Endothelial cell of umbilical vein (primary cell): ENCODE measurements around the gene ERFL. TPM values are rescaled to one million over a fixed set of nuclear protein-coding genes. Genes with fewer than 3 reads are reported as not detected.

Experiments
- BruUV-seq: library from RNA; stranded (reverse); fragments of 400-500 nt; replicated peaks from 2 replicates; lab custom pipeline; 2021; lab: Mats Ljungman, UMichigan
- CTCF ChIA-PET: fragments of 300-600, 350-600 bp; sonication (Branson Sonifier 250); formaldehyde crosslinking; loops from one replicate; lab custom pipeline; 2021; ENCODE audit warnings: antibody characterized with exemption, inconsistent platforms; lab: Charles Lee
- POLR2A ChIA-PET: fragments of 300-600, 350-600 bp; sonication (Branson Sonifier 250); formaldehyde crosslinking; loops from one replicate; lab custom pipeline; 2021; ENCODE audit warnings: antibody characterized with exemption, inconsistent platforms; lab: Charles Lee
- DNase-seq: peaks from one replicate; pipeline ENCODE4 v3.0.0-alpha.2; 2011; ENCODE audit warnings: low read depth, low spot score
- FAIRE-seq: peaks from 2 replicates; lab custom pipeline; 2011; peaks lifted over from hg19 to GRCh38; lab: Jason Lieb, UNC
- H2AFZ ChIP-seq: 2 replicates; pipeline ENCODE4 v1.6.0; 2012; ENCODE audit warnings: low read depth, low read length, control low read depth, inconsistent platforms
- H3K27ac ChIP-seq: 2 replicates; pipeline ENCODE4 v1.5.1; 2011; ENCODE audit warnings: low read depth, mild to moderate bottlenecking, control low read depth, low read length, moderate library complexity; ENCODE audit not compliant: insufficient read depth
- H3K27me3 ChIP-seq, 2 experiments: 2 replicates each; pipeline versions ENCODE4 v1.6.0 to v1.6.1; 2011; ENCODE audit warnings: low read length in 2 of 2, mixed read lengths in 1 of 2; ENCODE audit not compliant: control insufficient read depth in 2 of 2, insufficient read depth in 2 of 2
- H3K36me3 ChIP-seq, 2 experiments: 2 replicates in 1 of 2; 3 replicates in 1 of 2; pipeline ENCODE4 v1.5.1; 2011; ENCODE audit warnings: low read length in 2 of 2, mild to moderate bottlenecking in 1 of 2, moderate library complexity in 1 of 2; ENCODE audit not compliant: control insufficient read depth in 2 of 2, insufficient read depth in 2 of 2; ENCODE audit errors: extremely low read depth in 1 of 2
- H3K4me1 ChIP-seq: 3 replicates; pipeline ENCODE4 v1.5.1; 2011; ENCODE audit warnings: mild to moderate bottlenecking, low read length; ENCODE audit not compliant: control insufficient read depth, insufficient read depth; ENCODE audit errors: extremely low read depth
- H3K4me2 ChIP-seq: 2 replicates; pipeline ENCODE4 v1.6.1; 2011; ENCODE audit warnings: low read length, control low read depth, mixed read lengths; ENCODE audit not compliant: insufficient read depth
- H3K4me3 ChIP-seq, 3 experiments: fragments of 200-600 bp in 1 of 3; sonication (generic), shearing (Covaris generic) in 1 of 3; replicated peaks in 1 of 3; 2 replicates each; pipeline ENCODE4 v1.5.1; 2011 to 2016; ENCODE audit warnings: control low read depth in 3 of 3, low read length in 3 of 3, mild to moderate bottlenecking in 2 of 3, inconsistent platforms in 1 of 3, low read depth in 1 of 3, moderate library complexity in 1 of 3; ENCODE audit not compliant: insufficient read depth in 1 of 3
- H3K79me2 ChIP-seq: 2 replicates; pipeline ENCODE4 v1.6.0; 2012; ENCODE audit warnings: low read length, inconsistent platforms; ENCODE audit not compliant: control insufficient read depth, insufficient read depth
- H3K9ac ChIP-seq: replicated peaks from 2 replicates; pipeline ENCODE3; 2011; ENCODE audit warnings: low read length, control low read depth; ENCODE audit not compliant: insufficient read depth; ENCODE audit errors: extremely low read depth
- H3K9me1 ChIP-seq: replicated peaks from 3 replicates; pipeline ENCODE4 v1.6.0; 2011; ENCODE audit warnings: mild to moderate bottlenecking, low read length; ENCODE audit not compliant: control insufficient read depth, insufficient read depth; ENCODE audit errors: extremely low read depth
- H3K9me3 ChIP-seq: replicated peaks from 2 replicates; pipeline ENCODE4 v1.5.1; 2012; ENCODE audit warnings: low read length, inconsistent platforms; ENCODE audit not compliant: control insufficient read depth, insufficient read depth
- H4K20me1 ChIP-seq: replicated peaks from 2 replicates; pipeline ENCODE3; 2011; ENCODE audit warnings: mild to moderate bottlenecking, low read length; ENCODE audit not compliant: control insufficient read depth, insufficient read depth; ENCODE audit errors: extremely low read depth
- EZH2 ChIP-seq: IDR thresholded peaks from 2 replicates; pipeline ENCODE4 v1.6.1; 2012; ENCODE audit warnings: borderline replicate concordance, low read depth, mild to moderate bottlenecking, moderate library complexity, low read length, inconsistent platforms; ENCODE audit not compliant: severe bottlenecking
- MAX ChIP-seq: IDR thresholded peaks from 2 replicates; pipeline ENCODE4 v1.6.1; 2011; ENCODE audit not compliant: insufficient read depth, insufficient read length
- POLR2AphosphoS5 ChIP-seq: IDR thresholded peaks from 2 replicates; pipeline ENCODE4 v1.6.1; 2012; ENCODE audit warnings: low read depth, mild to moderate bottlenecking, control low read depth, low read length, moderate library complexity; ENCODE audit not compliant: insufficient read depth
- dilution Hi-C: fragments of 300-500 bp; cut with MboI; formaldehyde crosslinking; loops from one replicate; pipeline ENCODE4 v1.15.0; 2019; ENCODE audit warnings: low sequenced_read_pairs; ENCODE audit not compliant: extremely low pct_ligation_motif_present
- intact Hi-C: fragments of 100-400 bp; cut with micrococcal nuclease; formaldehyde crosslinking; loops from one replicate; pipeline ENCODE4 v1.10.0; 2022
- polyA plus RNA-seq, 4 experiments: library from polyadenylated mRNA; depleted of rRNA in 3 of 4; stranded (reverse) in 3 of 4; unstranded in 1 of 4; fragments of >200 nt; gene quantifications; 2 replicates each; pipeline versions ENCODE4 v1.2.1 to v1.2.3, GENCODE V29; 2011 to 2012; ENCODE audit warnings: missing spikeins in 1 of 4
- total RNA-seq: library from RNA; stranded (reverse); gene quantifications from 2 replicates; pipeline ENCODE4 v1.2.3, GENCODE V29; 2021

ERFL gene
- total and polyA plus RNA-seq, 2 donors (not counting 3 experiments of a cell fraction or from before 2014, with no cell fraction given), result not detected

GRCh38 chr19:41922585-41922984 is 5.7 kb downstream of the ERFL start:
- Histone ChIP-seq H3K4me3 (no peak overlapping the region), H3K4me1 (no peaks in the 10 kb centered on the region), H4K20me1 (no peaks in the 10 kb centered on the region), H2AFZ (no peak overlapping the region), H3K27me3 (peaks cover 49 to 53% of the 10 kb centered on the region in 2 experiments), H3K9me3 (no peaks in the 10 kb centered on the region), H3K4me2 (no peak overlapping the region), H3K9ac (no peak overlapping the region), H3K79me2 (no peaks in the 10 kb centered on the region), H3K9me1 (no peaks in the 10 kb centered on the region), H3K27ac (no peak overlapping the region), H3K36me3 (no peaks in the 10 kb centered on the region)
- TF ChIP-seq MAX, result no peak
- TF ChIP-seq EZH2, result peak; percentile 54
- ChIA-PET CTCF (no interaction called here), POLR2A (no interaction called here)
- no peak for DNase-seq
- FAIRE-seq, result no peak
- no TSS peak for BruUV-seq
- dilution Hi-C loops (no loop called here), intact Hi-C loops (no loop called here)

GRCh38 chr19:41921577-41922576 is 6.4 kb downstream of the ERFL start:
- intact Hi-C loops, result no loop called here
- peak; percentile 70 for TF ChIP-seq EZH2
- no peak for TF ChIP-seq POLR2AphosphoS5

More at GRCh38 chr19:41921577-41922576, 6.4 kb downstream of the ERFL start:
- CTCF ChIA-PET, result interaction anchor here (1.0 kb wide), 1 partner anchor 11 kb away, joined by 3 read pairs; no protein-coding TSS in a partner anchor
- FAIRE-seq (no peak), DNase-seq (no peak)
- Histone ChIP-seq H3K27me3 (peaks cover 46 to 49% of the 10 kb centered on the region in 2 experiments), H3K79me2 (no peaks in the 10 kb centered on the region), H3K4me3 (no peak overlapping the region), H3K9ac (no peak overlapping the region), H3K4me1 (no peaks in the 10 kb centered on the region), H3K27ac (no peak overlapping the region), H3K4me2 (no peak overlapping the region), H3K36me3 (no peaks in the 10 kb centered on the region), H3K9me3 (no peaks in the 10 kb centered on the region), H3K9me1 (no peaks in the 10 kb centered on the region), H2AFZ (no peak overlapping the region), H4K20me1 (no peaks in the 10 kb centered on the region)
- POLR2A ChIA-PET, result no interaction called here
- BruUV-seq, result no TSS peak
- dilution Hi-C loops, result no loop called here
